8988T (cell line): ENCODE data around the gene OR6K2.

Source experiments
- DNase-seq: peaks from one replicate; pipeline ENCODE4 v3.0.0; 2011

Gene OR6K2

DNA sequence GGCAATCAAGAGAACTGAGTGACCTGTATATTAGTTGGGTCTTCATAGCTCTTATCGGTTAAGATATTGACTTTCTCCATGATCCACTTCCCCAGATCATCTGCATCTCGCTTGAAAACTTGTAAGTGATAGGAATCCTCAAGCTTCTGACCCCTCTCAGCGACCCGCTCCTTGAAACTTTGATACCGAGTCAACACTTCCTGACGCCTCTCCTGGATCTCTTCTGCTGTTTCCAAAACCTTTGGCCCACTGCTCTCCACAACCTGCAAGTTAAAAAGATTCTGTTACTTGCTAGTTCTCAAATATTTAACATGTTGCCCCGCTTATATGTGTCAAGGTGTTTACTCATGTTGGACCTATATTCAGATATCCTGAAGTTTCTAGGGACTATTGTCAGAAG lies 15.4 kb downstream of the OR6K2 start:
- DNase-seq = no peak

DNA sequence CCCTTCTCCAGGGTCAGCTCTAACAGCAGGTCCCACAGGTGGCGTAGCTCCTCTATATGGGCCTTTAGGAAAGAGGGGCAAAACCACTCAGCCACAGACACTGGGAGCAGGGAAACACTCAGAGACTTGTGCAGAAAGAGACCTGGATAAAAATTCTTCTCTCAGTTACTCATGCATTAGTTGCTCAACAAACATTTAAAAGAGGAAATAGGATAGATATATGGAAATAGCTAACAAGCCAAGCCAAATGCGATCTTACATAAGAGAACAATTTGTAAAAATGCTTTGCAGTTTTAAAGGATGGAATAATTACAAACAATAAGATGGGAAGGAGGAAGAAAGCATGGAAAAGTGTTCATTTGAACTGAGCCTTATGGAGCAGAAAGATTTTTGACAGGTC lies 18.8 kb downstream of the OR6K2 start:
- no peak for DNase-seq

DNA sequence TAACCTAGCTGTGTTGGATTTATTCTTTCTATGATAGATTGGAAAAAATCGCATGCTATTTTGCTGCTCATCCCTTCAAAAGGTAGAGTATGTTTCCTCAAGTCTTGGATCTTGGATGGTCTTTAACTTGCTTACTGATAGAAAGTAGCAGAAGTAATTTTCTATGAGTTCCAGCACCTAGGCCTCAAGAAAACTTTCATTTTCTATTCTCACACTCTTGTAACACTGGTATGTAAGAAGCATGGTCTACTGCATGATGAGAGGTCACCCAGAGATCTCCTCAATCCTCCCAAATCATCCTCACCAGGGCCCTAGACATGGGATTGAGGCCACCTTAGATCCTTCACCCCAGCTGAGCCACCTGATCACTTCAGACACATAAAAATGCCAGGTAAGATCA lies 21.2 kb downstream of the OR6K2 start:
- DNase-seq = no peak

DNA sequence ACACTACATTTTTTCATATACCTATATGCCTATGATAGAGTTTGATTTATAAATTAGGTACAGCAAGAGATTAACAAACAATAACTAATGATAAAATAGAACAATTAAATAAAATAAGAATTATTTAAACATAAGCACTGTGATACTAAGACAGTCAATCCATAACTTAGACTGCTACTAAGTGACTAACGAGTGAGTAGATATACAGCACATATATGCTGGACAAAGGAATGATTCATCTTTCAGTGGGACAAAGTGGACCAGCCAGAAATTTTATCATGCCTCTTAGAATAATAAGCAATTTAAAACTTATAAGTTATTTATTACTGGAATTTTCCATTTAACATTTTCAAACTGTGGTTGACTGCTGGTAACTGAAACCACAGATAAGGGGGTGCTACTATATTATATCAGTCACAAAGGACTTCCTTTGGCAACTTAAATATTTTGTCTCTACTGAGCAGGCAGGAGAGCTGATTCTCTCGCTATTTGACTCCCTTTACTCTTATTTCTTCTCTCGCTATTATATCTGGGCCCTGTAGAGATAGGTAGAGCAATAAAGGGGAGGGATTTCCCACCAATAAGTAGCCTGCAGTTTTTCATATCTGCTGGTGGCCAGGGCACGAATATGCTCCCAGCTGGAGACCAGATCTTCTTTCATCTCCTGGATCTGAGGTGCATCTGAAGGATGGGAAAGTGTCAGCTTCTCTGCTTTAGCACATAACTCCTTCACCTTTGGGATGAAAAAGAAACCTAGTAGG lies 24.7 kb downstream of the OR6K2 start:
- no peak for DNase-seq

DNA sequence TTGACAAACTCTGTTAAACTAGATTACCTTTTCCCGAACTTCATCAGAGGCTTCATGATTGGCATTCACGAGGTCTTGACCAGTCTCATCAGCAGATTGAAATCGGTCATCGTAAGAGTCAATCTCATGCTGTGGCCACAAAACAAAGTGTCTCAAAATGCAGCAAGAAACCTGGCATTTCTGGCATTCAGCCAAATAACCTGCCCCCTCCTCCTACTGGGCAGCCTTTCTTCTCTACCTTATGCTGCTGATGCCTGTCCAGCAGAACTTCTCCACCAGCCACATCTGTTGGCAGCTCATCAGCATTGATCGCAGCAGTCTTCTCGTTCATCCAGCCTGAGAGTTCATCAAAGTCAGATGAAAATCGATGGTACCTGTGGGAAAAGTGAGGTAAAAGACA lies 26.1 kb downstream of the OR6K2 start:
- no peak for DNase-seq

DNA sequence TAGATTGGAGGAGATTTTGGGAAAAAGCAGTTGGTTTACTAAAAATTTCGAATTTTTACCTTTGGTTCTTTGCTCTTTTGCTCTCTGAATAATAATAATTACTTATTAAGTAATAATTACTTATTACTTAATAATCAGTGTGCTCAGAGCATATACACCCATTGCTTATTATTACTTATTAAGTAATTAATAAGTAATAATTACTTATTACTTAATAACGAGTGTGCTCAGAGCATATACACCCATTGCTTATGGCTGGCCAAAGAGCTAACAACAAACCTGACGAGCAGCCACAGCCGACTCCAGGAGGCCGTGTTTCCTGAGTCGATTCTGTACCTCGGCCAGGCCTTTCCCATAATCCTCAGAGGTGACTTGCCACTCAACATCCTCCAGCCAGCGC lies 34.4 kb downstream of the OR6K2 start:
- no peak for DNase-seq

DNA sequence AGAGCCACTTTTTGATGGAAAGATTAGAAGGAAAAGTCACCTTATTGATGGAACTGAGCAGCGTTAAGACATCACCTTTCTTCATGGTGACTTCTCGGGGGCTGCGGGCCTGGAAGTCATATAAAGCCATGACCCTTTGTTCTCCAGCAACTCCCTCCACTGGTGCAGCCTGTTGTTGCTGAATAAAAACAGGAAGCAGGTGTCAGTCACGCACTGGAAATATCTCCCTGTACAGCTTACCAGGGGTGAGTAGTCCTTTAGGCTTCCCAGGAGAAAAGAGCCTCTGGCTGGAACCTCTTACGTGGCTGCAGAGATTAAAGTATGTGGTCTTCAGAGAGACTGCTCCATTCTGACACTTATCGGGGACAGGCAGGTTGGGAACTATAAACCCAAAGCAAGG lies 45.9 kb downstream of the OR6K2 start:
- no peak for DNase-seq

- no peak for DNase-seq
These were observed 46.4 kb downstream of the OR6K2 start for GRCh38 chr1:158654086-158654485.

DNA sequence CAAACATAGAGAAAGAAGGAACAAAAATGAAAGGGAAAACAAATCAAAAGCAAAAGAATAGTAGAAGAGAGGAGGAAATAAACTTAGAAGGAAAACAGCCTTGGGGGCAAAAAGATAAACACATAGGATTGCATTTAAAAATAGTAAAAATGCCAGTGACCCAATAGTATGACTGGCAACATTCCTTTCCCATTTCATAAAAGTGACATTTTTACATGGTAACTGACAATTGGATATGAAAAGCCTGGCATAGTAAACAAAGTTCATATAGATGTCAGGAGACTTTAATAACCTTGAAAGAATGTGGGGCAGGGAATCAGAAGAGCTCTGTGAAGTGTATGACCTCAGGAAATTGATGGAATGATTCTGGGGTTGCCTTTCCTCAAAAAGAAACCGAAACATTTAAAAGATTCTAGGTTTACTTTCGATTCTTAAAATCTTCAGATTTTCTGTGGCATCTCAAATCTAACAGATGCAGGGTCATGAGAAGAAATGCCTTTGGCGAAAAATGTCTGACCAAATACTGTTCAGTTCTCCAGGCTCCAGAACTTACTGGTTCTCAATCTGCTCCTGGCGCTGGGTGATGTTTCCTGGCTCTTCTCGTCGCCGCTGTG lies 47.6 kb downstream of the OR6K2 start:
- no peak for DNase-seq
